ENCODE measurements around the gene CKB.

DNA sequence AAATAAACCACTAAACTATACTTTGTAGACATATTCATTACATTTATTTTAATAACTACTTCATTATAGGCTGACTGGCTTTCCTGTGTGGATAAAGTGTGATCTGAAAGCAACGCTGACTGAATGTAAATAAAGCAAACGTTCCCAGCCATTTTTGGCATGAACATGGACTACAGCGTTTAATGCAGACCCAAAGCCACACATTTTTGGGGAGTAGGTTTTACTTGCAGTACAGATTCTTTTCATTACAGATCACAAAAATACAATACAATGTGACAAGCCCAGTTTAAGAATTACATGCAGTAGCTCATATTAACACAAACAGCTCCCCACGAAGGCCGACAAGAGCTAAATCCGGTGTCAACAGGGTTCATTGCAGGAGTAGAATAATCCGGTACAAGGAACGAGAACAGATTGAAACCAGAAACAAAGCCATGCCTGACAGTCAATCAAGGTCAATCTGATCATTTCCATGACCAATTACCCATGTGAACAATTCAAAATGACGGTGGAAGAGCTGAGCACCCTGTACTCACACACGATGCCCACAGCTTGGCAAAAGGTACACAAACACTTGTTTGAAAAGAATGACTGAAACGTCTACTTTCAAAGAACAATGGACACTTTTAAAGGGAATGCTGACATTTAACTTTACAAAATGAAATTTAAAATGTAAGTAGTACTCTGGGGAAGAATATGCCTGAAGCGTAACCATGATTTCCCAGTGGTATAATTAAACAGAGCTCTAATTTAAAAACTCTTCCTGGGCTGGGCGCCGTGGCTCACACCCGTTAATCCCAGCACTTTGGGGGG, 34.5 kb upstream of the CKB start:
- TF ChIP-seq, protein P1, sequence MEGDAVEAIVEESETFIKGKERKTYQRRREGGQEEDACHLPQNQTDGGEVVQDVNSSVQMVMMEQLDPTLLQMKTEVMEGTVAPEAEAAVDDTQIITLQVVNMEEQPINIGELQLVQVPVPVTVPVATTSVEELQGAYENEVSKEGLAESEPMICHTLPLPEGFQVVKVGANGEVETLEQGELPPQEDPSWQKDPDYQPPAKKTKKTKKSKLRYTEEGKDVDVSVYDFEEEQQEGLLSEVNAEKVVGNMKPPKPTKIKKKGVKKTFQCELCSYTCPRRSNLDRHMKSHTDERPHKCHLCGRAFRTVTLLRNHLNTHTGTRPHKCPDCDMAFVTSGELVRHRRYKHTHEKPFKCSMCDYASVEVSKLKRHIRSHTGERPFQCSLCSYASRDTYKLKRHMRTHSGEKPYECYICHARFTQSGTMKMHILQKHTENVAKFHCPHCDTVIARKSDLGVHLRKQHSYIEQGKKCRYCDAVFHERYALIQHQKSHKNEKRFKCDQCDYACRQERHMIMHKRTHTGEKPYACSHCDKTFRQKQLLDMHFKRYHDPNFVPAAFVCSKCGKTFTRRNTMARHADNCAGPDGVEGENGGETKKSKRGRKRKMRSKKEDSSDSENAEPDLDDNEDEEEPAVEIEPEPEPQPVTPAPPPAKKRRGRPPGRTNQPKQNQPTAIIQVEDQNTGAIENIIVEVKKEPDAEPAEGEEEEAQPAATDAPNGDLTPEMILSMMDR (IDR thresholded peaks at IDR 0.05) = no peak
- TF ChIP-seq POLR2A (IDR thresholded peaks at IDR 0.05) = no peak
